Measurements from ENCODE around the gene TCAIM. TPM values are rescaled to one million over a fixed set of nuclear protein-coding genes. Genes with fewer than 3 reads are reported as not detected.

TCAIM gene
- polyA plus RNA-seq, 1 of the 3 experiments (the other 2 are of a cell fraction), result 8.4 TPM

DNA sequence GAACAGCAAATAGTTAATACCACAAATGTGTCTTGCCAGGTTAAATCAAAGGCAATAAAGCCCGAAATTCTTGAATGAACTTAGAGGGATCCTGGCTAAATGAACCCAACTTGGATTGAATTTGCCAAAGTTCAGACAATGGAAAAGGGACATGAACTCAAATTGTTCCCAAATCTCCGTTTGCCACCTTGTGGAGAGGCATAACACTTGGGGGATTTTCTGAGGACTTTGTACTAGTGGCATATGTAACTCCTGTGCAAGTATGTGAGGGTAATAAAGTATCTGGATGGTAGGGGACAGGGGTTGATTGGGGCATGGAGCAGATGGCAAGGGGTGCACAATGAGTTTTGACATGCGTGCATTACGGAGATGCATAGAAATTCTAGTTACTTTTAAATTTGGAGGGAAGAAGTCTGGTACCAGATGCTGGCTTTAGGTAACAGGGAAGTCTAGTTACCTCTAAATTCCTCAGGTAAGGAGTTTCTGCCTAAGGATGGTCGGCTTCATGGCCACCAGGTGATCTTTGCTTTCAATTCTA, 1.2 kb upstream of the TCAIM start:
- peak overlapping the region; percentile 72 to 98; a peak in 3 of 4 replicates for H3K27ac ChIP-seq (ENCODE audit: low read depth in 2 of 2, low read length in 1 of 2)
- H4K20me1 ChIP-seq (ENCODE audit: insufficient read depth), result no peaks in the 10 kb centered on the region
- H3K36me3 ChIP-seq (replicated peaks in 1 of 2; ENCODE audit: control insufficient read depth in 1 of 2, insufficient read depth in 2 of 2, low read length in 1 of 2), result no peaks in the 10 kb centered on the region
- no peak for TF ChIP-seq SIN3A (IDR thresholded peaks at IDR 0.05; ENCODE audit: borderline replicate concordance, low read depth, low read length)
- TF ChIP-seq, protein P1, sequence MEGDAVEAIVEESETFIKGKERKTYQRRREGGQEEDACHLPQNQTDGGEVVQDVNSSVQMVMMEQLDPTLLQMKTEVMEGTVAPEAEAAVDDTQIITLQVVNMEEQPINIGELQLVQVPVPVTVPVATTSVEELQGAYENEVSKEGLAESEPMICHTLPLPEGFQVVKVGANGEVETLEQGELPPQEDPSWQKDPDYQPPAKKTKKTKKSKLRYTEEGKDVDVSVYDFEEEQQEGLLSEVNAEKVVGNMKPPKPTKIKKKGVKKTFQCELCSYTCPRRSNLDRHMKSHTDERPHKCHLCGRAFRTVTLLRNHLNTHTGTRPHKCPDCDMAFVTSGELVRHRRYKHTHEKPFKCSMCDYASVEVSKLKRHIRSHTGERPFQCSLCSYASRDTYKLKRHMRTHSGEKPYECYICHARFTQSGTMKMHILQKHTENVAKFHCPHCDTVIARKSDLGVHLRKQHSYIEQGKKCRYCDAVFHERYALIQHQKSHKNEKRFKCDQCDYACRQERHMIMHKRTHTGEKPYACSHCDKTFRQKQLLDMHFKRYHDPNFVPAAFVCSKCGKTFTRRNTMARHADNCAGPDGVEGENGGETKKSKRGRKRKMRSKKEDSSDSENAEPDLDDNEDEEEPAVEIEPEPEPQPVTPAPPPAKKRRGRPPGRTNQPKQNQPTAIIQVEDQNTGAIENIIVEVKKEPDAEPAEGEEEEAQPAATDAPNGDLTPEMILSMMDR (IDR thresholded peaks at IDR 0.05), result peak; percentile 26
- H3K4me3 ChIP-seq (ENCODE audit: low read depth in 2 of 2, low read length in 1 of 2), result peak overlapping the region; percentile 83 to 85
- POLR2A ChIA-PET, result interaction anchor here (0.9 to 2.5 kb wide), 12 partner anchors 8 to 311 kb away, joined by 3 to 14 read pairs (median 6); partner anchors contain the start of genes ZKSCAN7, ZNF35, ZNF445 and ZNF660
- DNase-seq, result no peak
- H3K4me1 ChIP-seq (ENCODE audit: control insufficient read depth in 1 of 2, insufficient read depth in 2 of 2, low read depth in 1 of 2, low read length in 1 of 2), result peaks cover 2 to 22% of the 10 kb centered on the region in 2 experiments; a peak in 3 of 4 replicates
- peak overlapping the region; percentile 76 for H3K9ac ChIP-seq
- H3K4me2 ChIP-seq, result peak overlapping the region; percentile 91
- CTCF ChIA-PET, result interaction anchor here (0.9 to 1.7 kb wide), 4 partner anchors 10 to 70 kb away, joined by 3 to 4 read pairs (median 4); no protein-coding TSS in a partner anchor
- no peaks in the 10 kb centered on the region for H3K27me3 ChIP-seq (ENCODE audit: insufficient read depth)
- peaks cover 18% of the 10 kb centered on the region for H3K79me2 ChIP-seq (ENCODE audit: insufficient read depth)
- 78% methylated on average over 5 of the region's 5 CpGs for WGBS (ENCODE audit: low lambda C conversion rate)
- peak overlapping the region; percentile 94 for H2AFZ ChIP-seq (ENCODE audit: low read depth)
- H3K9me3 ChIP-seq, result no peaks in the 10 kb centered on the region
- no peaks in the 10 kb centered on the region for H3F3A ChIP-seq (replicated peaks; ENCODE audit: insufficient read depth)
- H3K9me2 ChIP-seq, result no peaks in the 10 kb centered on the region

DNA sequence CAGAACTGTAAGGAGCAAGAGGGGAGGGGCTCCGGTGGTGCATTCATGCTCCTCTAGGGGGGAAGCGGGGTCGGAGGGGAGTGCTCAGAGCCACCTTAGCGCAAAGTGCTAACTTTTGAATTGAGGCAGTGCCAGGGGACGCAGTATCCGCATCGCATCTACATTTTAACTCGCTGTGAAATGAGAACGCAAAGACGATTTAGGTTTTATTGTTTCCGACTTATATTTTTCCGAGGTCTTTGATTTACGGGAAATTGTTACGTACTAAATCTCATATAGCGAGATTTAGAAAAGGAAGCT, 212 bp downstream of the TCAIM start:
- no peaks in the 10 kb centered on the region for H3K9me3 ChIP-seq
- H3K4me2 ChIP-seq, result peak overlapping the region; percentile 91
- peak overlapping the region; percentile 76 for H3K9ac ChIP-seq
- H4K20me1 ChIP-seq (ENCODE audit: insufficient read depth), result no peaks in the 10 kb centered on the region
- H3K4me1 ChIP-seq (ENCODE audit: control insufficient read depth in 1 of 2, insufficient read depth in 2 of 2, low read depth in 1 of 2, low read length in 1 of 2), result peaks cover 5 to 22% of the 10 kb centered on the region in 2 experiments; a peak in 3 of 4 replicates
- H3K79me2 ChIP-seq (ENCODE audit: insufficient read depth), result peaks cover 18% of the 10 kb centered on the region
- no peak for DNase-seq
- POLR2A ChIA-PET, result interaction anchor here (0.6 to 2.5 kb wide), 15 partner anchors 9 to 564 kb away, joined by 3 to 14 read pairs (median 5); partner anchors contain the start of genes ZKSCAN7, ZNF35, ZNF445 and ZNF660
- H3F3A ChIP-seq (replicated peaks; ENCODE audit: insufficient read depth), result no peaks in the 10 kb centered on the region
- whole genome bisulfite sequencing (ENCODE audit: low lambda C conversion rate), result 2% methylated on average over 15 of the region's 15 CpGs
- CTCF ChIA-PET, result interaction anchor here (1.7 kb wide), 1 partner anchor 15 kb away, joined by 4 read pairs; no protein-coding TSS in a partner anchor
- H3K4me3 ChIP-seq (ENCODE audit: low read depth in 2 of 2, low read length in 1 of 2), result peak overlapping the region; percentile 83 to 85
- no peaks in the 10 kb centered on the region for H3K36me3 ChIP-seq (replicated peaks in 1 of 2; ENCODE audit: control insufficient read depth in 1 of 2, insufficient read depth in 2 of 2, low read length in 1 of 2)
- H3K9me2 ChIP-seq, result no peaks in the 10 kb centered on the region
- no peak; the same call in 1 of the 2 replicates for TF ChIP-seq POLR2AphosphoS5 (IDR thresholded peaks at IDR 0.05; ENCODE audit: low read depth, low read length)
- TF ChIP-seq RCOR1 (IDR thresholded peaks at IDR 0.05; ENCODE audit: low read length), result peak; percentile 50; the same call in 1 of the 2 replicates
- TF ChIP-seq, protein P2, sequence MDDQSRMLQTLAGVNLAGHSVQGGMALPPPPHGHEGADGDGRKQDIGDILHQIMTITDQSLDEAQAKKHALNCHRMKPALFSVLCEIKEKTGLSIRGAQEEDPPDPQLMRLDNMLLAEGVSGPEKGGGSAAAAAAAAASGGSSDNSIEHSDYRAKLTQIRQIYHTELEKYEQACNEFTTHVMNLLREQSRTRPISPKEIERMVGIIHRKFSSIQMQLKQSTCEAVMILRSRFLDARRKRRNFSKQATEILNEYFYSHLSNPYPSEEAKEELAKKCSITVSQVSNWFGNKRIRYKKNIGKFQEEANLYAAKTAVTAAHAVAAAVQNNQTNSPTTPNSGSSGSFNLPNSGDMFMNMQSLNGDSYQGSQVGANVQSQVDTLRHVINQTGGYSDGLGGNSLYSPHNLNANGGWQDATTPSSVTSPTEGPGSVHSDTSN (IDR thresholded peaks at IDR 0.05), result 0 out of 2 replicates have a peak, but pooled peaks have one; percentile 0
- no peak for TF ChIP-seq USF2 (IDR thresholded peaks at IDR 0.05; ENCODE audit: borderline replicate concordance, low read depth, low read length)
- 0 out of 2 replicates have a peak, but pooled peaks have one; percentile 19 for TF ChIP-seq TCF12 (IDR thresholded peaks at IDR 0.05)
- TF ChIP-seq YY1 (IDR thresholded peaks at IDR 0.05; ENCODE audit: low read depth), result 0 out of 2 replicates have a peak, but pooled peaks have one; percentile 48
- 0 out of 2 replicates have a peak, but pooled peaks have one; percentile 47 for TF ChIP-seq NFIC (IDR thresholded peaks at IDR 0.05; ENCODE audit: borderline replicate concordance)
- peak; percentile 70 for TF ChIP-seq CHD2 (IDR thresholded peaks at IDR 0.05; ENCODE audit: low read length, partially characterized antibody)
- H2AFZ ChIP-seq (ENCODE audit: low read depth), result peak overlapping the region; percentile 94
- H3K27me3 ChIP-seq (ENCODE audit: insufficient read depth), result no peaks in the 10 kb centered on the region
- H3K27ac ChIP-seq (ENCODE audit: low read depth in 2 of 2, low read length in 1 of 2), result peak overlapping the region; percentile 72 to 98

All from SK-N-SH (cell line).